IPS DF 4.7 (cell line): Measurements from ENCODE around the gene HDHD2.

ENCODE experiments used
- DNase-seq: peaks from one replicate; pipeline ENCODE4 v3.0.0-alpha.2; 2013; ENCODE audit warnings: low spot score; ENCODE audit errors: extremely low read depth

Gene HDHD2

DNA sequence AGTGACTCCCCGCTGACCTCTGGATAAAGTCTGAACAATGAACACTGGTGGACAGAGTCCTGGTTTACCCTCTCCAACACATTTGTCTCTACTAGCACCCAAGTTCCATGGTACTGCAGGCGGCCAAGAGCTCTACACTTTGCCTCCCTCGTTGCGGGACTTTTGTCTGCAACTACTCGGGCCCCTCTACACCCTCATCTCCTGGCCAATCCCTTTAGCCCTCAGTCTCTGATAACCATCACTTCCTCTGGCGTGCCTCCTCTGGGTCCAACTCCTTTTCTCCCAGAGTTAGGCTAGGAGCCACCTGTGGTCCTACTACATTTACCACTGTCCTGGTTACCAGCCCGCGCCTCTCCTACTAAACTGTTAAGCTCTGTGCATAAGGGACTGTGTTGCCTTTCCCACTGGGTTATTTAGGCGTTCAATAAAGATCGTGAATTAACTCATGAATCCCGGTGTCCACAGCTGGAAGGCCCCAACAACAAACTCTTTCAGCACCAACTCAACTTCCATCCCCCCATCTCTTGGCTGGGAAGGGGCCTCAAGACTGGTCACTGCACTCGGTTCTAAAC lies 757 bp downstream of the HDHD2 start:
- no peak for DNase-seq

GRCh38 chr18:47146206-47146605 lies 4.1 kb downstream of the HDHD2 start:
- DNase-seq: no peak

GRCh38 chr18:47143899-47144485 lies 6.3 kb downstream of the HDHD2 start:
- DNase-seq: no peak

DNA sequence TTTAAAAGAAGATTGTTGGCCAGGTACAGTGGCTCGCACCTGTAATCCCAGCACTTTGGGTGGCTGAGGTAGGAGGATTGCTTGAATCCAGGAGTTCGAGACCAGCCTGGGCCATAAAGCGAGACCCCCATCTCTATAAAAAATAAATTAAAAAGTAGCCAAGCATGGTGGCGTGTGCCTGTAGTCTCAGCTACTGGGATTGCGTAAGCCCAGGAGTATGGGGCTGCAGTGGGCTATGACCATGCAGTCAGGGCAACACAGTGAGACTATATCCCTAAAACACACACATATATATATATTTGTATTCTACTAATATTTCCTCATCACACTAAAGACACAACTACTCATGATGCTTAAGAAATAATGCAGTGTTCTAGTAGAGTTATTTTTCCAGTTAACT lies 7.1 kb downstream of the HDHD2 start:
- DNase-seq: no peak

- no peak for DNase-seq
These were observed 9.0 kb downstream of the HDHD2 start for GRCh38 chr18:47141289-47141688.

- DNase-seq: no peak
These were observed 29.2 kb downstream of the HDHD2 start for GRCh38 chr18:47121146-47121545.

DNA sequence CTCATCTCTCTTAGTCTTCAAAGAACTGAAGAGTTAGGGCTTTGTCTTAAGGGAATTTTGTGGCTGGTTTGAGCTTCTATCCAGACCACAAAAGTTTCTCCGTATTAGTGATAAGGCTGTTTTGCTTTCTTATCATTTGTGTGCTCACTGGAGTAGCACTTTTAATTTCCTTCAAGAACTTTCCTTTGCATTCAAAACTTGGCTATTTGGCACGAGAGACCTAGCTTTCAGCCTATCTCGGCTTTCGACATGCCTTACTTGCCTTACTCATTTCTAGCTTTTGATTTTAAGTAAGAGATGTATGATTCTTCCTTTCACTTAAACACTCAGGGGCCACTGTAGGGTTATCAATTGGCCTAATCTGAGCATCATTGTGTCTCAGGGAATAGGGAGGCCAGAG lies 29.9 kb downstream of the HDHD2 start:
- no peak for DNase-seq

- no peak for DNase-seq
These were observed 31.3 kb downstream of the HDHD2 start for GRCh38 chr18:47118981-47119380.

GRCh38 chr18:47115205-47115604 lies 35.1 kb downstream of the HDHD2 start:
- no peak for DNase-seq

DNA sequence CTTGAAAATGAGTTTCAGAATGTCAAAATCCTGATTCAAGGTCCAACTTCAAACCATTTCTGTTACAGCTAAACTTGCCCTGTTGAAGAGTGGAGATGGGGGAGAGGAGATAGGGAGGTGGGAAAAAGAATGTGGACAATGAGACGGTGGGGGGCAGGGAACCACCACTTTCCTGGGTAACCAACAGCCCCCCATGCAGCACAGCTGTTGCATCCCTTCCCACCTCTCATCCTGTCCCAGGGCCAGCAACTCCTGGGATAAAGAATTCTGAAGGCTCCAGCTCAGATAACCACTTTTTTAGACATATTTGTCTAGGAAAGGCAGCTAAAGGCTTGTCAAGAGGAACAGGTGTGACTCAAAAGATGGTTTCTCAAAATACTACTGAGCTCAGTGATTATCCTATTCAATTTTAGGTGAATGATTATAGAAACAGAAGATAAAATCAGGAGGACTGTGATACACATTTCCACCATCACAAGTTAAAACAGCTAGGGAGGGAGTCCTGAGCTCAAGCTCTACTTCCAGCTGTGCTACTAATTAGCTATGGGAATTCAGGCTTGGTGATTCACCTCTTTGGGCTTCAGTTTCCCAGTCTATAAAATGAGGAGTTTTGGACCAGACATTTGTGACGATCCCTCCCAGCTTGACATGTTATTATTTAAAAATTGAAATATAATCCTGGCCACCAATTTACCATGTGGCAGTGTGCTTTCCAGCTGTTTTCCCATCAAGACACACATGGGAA lies 36.3 kb downstream of the HDHD2 start:
- no peak for DNase-seq

DNA sequence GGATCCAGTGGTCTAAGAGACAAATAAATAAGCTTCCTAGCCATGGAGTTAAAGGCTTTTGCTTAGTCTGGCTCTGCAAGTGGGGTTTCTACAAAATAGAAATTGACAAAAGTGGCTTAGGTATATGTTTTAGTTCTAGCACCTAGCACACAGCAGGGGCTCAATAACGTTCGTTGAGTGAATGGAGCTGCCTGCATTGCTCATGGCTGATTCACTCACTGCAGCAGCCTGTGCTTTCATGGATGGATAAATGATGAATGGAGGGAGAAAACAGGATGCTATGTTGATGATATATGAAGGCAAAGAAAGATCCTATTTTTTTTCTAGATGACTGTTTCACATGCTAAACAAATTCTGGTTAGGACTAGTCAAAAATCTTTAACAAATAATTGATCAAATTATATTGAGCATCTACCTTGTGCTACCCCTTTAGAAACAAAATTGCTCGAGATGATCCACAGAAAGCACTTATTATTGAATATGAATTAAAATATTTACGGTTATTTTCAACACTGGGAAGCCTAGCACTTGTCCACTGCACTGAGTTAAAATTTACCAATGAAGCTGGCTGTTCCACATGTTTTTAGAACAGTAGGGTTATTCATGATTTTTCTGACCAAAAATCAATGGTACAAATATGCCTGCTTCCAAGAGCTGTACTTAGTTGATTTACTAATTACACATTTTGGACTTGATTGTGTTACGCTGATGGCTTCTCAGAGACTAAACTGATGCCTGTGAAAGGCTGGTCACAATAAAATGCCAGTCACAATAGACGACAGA lies 39.6 kb downstream of the HDHD2 start:
- DNase-seq: no peak

DNA sequence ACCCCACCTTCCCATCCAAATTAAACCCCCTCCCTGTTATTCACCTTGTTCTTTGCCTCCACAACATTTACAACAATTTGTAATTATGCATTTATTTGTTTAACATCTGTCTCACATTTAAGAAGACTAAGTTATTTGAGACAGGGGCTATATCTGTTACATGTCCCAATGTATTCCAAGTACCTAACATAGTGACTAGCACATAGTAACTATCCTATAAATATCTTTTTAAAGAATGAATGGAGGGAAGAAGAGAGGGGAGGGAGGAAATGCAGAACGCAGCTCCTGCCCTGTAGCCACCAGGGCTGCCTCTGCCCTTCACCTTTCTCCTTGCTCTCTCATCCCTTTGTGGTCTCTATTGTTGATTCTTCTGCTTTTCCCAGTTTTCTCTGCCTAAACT lies 40.6 kb downstream of the HDHD2 start:
- no peak for DNase-seq

GRCh38 chr18:47108998-47109405 lies 41.3 kb downstream of the HDHD2 start:
- DNase-seq: no peak

DNA sequence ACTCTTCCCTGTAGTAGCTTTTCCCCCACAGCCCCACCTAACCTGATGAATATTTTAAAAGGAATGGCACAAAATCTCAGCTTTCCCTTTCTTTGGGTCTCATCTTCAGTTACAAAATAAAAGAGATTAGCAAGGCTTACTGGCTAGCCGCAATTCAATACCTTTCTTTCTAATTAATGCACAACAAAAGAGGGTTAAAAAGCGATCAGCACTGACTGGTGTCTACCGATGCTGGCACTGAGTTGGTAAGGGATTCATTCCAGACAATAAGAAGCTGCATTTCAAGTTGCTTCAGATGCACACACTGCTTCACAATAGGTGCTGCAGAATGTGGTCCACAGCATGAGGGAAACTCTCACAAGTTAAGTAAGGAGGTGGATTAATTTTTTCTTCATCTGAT lies 41.9 kb downstream of the HDHD2 start:
- DNase-seq: no peak

DNA sequence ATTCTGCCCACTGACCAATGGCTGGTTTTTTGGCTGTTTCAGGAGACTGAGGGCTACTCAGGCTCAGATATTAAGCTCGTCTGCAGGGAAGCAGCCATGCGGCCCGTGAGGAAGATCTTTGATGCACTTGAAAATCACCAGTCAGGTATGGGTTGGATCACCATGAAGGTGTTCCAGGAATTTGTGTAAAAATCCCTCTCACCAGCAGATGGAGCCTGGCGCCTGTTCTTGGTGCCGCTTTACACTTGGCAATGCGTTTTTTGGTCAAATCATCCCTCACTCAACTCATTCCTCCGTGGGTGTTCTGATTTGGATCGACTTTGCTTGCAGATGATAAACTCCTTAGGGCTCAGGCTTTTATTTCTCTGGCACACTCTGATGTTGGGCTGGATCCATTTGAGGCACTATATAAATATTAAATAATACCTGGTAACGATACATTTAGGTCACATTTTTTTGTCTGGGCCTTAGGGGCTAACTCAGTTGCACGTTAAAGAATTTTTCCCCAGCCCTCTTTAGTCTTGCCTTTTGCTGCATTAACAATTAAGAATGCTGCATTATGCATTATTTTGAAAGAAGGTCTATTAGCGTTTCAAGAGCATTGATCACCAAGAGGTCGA lies 50.0 kb downstream of the HDHD2 start:
- peak; percentile 62 for DNase-seq

- no peak for DNase-seq
These were observed 54.5 kb downstream of the HDHD2 start for GRCh38 chr18:47095810-47096209.

GRCh38 chr18:47087676-47088075 lies 62.6 kb downstream of the HDHD2 start:
- DNase-seq: no peak

GRCh38 chr18:47081578-47081977 lies 68.7 kb downstream of the HDHD2 start:
- no peak for DNase-seq

- DNase-seq: no peak
These were observed 69.4 kb downstream of the HDHD2 start for GRCh38 chr18:47080872-47081271.

DNA sequence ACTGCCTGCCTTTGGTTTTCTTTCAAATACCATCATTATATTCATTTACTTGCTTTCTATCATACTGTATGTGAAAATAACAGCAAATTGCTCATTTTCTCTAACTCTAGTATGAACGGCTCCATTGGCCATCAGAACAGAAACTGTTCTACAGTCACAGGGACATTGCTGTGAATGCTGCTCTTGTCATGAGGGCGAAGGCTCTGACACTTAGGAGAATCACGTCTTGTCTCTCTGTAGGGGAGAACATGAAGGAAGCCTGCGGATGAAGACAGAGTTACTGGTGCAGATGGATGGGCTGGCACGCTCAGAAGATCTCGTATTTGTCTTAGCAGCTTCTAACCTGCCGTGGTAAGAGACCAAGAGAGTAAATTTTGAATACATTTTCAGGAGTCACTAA lies 73.2 kb downstream of the HDHD2 start:
- DNase-seq: no peak

GRCh38 chr18:47075098-47075883 lies 75.0 kb downstream of the HDHD2 start:
- DNase-seq: no peak
